Stimulated activated CD4-positive, alpha-beta T cell treated with anti-CD3 and anti-CD28 coated beads, Interleukin-12 subunit alpha, Interleukin-12 subunit beta, amount 100 ng/mL, for 4 hours (primary cell): ENCODE results near the gene SLC6A12.

ENCODE experiments used
- DNase-seq: peaks from one replicate; pipeline ENCODE4 v3.0.0-alpha.2; 2020

SLC6A12 gene

DNA sequence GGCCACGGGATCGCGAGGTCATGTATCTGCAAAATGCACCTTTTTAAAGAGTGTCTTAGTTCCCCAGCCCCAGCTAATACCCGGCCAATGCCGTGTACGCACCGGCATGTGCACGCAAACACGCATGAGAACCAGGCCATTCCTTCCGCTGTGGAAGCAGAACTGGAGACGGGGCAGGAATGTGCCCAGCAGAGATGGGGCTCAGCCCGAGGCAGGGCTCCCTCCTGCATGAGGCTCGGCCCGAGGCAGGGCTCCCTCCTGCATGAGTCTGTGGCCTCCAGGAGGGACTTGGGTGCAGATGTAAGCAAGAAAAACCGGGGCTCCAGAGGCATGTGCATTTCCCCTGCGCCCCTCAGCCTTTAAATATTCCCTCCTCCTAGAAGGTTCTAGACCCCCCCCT, 38.2 kb downstream of the SLC6A12 start:
- no peak for DNase-seq

- DNase-seq = no peak
Observed at GRCh38 chr12:175250-175649, 38.7 kb downstream of the SLC6A12 start.

- no peak for DNase-seq
Observed at GRCh38 chr12:174596-174995, 39.4 kb downstream of the SLC6A12 start.

- no peak for DNase-seq
Observed at GRCh38 chr12:174124-174523, 39.8 kb downstream of the SLC6A12 start.

GRCh38 chr12:172732-173161, 41.2 kb downstream of the SLC6A12 start:
- no peak for DNase-seq

GRCh38 chr12:171743-172676, 41.9 kb downstream of the SLC6A12 start:
- DNase-seq = no peak

DNA sequence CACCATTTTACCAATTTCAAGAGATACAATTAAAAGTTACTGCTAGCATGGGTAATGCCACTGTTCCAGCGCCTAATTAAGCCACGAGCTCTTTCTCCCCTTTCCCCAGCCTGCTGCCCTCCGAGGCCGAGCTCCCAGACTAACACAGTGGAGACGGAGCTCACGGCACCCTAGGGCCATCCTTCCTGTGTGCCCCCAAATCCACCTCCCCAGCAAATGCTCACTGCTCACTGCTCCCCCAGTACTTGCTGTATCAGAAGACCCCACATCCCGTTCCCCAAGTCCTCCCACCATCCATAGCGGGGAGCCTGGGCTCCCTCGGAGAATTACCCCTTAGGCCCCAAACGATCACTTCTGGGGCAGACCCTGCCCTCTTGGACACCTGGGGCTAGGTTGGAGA, 42.7 kb downstream of the SLC6A12 start:
- no peak for DNase-seq

DNA sequence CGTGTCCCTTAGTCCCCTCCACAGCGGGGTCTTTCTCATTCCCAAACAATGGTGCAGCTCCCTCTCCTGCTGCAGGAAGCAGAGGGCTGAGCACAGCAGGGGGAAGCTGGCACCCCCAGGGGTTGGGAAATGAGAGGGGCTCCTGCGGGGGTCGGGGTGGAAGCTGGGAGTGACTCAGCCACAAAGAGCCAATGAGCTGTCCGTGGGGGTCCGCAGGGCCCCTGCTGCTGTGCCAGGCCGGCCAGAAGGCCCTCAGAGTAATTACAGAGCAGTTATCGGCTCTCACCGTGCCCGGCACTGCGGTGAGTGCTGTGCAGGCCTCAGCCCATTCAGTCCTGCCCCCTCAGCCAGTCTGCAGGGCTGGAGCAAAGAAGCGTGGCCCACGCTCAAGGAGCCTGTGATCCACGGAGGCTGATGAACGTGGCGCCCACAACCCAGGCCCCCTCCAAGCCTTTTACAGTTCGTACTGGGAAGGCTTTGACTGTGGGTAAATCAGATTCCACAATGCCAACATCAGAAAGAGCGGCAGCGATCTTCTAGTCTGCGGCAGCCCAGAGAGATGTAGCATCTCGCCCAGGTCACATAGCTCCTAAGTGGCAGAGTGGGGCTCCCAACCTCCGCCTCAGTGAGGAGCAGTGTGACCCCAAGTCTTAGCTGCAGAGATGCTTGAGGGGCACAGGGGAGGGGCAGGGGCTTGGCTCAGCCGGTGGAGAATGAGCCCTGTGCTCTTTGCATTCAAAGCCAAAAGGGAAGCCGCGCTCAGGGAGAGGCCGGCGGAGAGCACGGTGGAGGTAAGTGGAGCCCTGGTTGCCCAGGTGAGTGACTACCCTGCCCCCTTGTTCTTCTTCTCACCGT, 43.4 kb downstream of the SLC6A12 start:
- DNase-seq = no peak

GRCh38 chr12:169528-170370, 44.2 kb downstream of the SLC6A12 start:
- DNase-seq = no peak

DNA sequence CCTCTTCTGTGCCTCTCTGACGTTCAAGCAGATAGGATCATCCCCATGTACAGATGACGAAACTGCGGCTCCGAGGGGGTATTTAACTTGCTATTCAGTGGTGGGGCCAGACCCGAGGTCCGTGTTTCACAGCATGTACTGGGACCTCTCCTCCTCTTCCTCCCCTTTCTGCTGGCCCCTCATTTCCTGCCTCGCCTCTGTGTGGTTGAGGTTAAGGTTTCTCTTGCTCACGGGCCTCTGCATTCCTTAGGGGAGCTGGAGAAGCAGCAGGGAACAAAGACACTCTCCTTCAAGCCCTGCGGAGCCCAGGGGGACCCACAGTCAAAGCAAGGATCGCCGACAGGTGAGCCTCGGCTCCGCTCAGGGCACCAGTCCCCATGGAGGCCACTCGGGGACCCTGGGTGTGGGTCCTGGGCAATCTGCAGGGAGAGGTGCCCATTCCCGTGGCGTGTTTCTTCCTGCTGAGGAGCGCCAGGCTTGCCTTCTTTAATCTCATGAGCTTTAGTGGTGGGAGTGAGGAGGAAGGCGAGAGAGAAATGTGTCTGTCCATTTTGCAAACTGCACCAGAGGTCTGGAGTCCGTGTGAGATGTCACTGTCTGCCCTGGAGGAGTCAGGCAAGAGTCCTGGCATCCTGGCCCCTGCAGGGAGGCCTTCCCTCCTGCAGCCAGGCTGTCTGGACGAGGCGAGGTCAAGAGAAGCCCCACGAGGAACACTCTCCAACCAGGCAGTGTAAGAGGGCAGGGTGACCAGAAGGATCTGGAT, 45.0 kb downstream of the SLC6A12 start:
- no peak for DNase-seq

DNA sequence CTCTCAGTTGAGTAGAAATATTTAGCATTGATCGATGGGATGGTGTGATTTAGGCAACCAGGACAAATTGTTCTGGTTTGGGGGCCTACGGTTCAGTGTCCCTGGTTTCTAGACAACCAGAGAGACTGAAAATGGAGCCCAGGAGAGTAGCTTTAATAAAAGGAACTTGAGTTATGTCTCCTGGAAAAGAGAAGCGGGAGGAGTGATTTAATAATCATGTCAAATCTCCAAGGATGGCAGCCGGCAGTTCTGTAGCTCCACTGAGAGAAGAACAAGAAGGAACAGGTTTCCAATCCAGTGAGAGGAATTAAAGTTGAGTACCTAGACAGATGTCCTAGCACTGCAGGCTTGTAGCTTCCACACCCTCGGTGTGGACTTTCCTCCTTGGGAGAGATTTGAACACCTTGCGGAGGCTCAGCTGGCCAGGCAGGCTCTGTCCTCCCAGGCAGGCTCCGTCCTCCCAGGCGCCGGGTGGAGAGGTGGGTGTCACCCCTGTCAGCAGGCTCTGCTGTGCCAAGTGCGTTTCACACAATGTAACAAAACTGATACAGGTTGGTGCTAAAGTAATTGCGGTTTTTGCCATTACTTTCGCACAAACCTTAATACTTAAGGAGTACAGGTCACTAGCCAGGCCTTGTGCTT, 45.9 kb downstream of the SLC6A12 start:
- DNase-seq = no peak

- no peak for DNase-seq
Observed at GRCh38 chr12:166425-167075, 47.4 kb downstream of the SLC6A12 start.

GRCh38 chr12:165862-166368, 48.0 kb downstream of the SLC6A12 start:
- DNase-seq = no peak

- no peak for DNase-seq
Observed at GRCh38 chr12:164207-164606, 49.8 kb downstream of the SLC6A12 start.

- no peak for DNase-seq
Observed at GRCh38 chr12:163406-163986, 50.5 kb downstream of the SLC6A12 start.

GRCh38 chr12:162467-163307, 51.3 kb downstream of the SLC6A12 start:
- no peak for DNase-seq

- DNase-seq = no peak
Observed at GRCh38 chr12:161823-162222, 52.1 kb downstream of the SLC6A12 start.

- DNase-seq = no peak
Observed at GRCh38 chr12:160858-161257, 53.1 kb downstream of the SLC6A12 start.

DNA sequence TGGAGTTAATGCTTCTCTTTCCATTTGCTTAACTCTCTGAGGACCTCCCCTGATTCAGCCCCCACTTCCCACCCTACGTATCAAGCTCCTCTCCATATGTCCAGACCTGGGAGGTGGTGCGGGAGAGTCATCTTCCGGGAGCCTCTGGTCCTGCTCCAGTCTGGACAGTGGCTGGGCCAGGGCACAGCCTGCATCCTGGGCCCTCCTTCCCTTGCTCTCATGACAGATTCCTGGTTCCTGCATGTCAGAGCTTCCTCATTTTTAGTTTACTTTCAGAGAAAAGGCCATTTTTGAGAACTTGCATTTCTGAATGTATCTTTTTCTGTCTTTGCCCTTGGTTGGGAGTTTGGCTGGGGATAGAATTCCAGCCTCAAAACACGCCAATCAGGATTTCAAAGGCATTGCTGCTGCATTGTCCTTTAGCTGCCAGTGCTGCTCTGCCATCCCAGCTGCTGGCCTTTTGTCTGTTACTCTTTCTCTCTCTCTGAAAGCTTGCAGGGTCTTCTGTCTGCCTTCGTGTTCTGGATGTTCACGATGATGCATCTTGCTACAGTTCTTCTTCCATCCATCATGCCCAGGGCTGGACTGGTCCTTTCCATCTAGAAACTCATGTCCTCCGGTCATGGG, 54.7 kb downstream of the SLC6A12 start:
- DNase-seq = no peak
